ENCODE measurements around the gene SOD1. TPM values are rescaled to one million over a fixed set of nuclear protein-coding genes. Genes with fewer than 3 reads are reported as not detected.

SOD1 gene
- total and polyA plus RNA-seq, 10 of the 15 experiments (the other 5 are each of a cell fraction or from before 2014, with no cell fraction given) = 171 to 710 (median 313) TPM

DNA sequence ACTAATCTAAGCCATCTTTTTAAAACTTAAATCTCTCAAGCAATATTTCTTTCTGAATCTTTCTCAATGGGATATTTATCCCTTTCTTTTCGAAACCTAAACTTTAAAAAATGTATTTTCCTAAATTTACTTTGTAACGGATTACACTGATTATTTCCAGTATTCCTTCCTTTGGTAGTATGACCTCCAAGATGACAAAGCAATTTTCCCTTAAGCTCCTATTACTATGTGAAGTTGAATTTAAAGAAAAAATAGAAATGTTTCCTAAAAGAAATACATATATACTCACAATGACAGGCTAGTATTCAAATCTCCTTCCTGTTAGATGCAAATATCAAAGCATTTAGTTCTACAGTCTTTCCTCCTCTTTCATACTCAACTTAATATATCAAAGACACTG, 56.6 kb downstream of the SOD1 start:
- intact Hi-C loops (cut with micrococcal nuclease; ENCODE audit: unreplicated experiment) = no loop called here
- Histone ChIP-seq H4K20me1 (ENCODE audit: control insufficient read depth, insufficient read depth) (no peaks in the 10 kb centered on the region; the same call in 1 of the 2 replicates), H3K27ac (ENCODE audit: control insufficient read depth, insufficient read depth) (no peak overlapping the region), H3K79me2 (ENCODE audit: control insufficient read depth, insufficient read depth, low read length) (peaks cover 86% of the 10 kb centered on the region), H2AFZ (ENCODE audit: control insufficient read depth, low read depth, low read length) (no peak overlapping the region), H3K36me3 (ENCODE audit: control insufficient read depth in 2 of 2, insufficient read depth in 2 of 2, low read length in 1 of 2) (no peaks in the 10 kb centered on the region), H3K27me3 (replicated peaks in 1 of 2; ENCODE audit: control insufficient read depth in 2 of 2, insufficient read depth in 2 of 2, low read length in 1 of 2) (no peaks in the 10 kb centered on the region), H3K4me3 (no peak overlapping the region), H3K9me3 (replicated peaks; ENCODE audit: control insufficient read depth, insufficient read depth, low read length) (no peaks in the 10 kb centered on the region), H3K4me2 (ENCODE audit: control insufficient read depth, insufficient read depth) (no peak overlapping the region; the same call in 1 of the 2 replicates), H3K9ac (ENCODE audit: control insufficient read depth, insufficient read depth, low read length) (no peak overlapping the region), H3K4me1 (ENCODE audit: control insufficient read depth, insufficient read depth, low read length) (peaks cover 8% of the 10 kb centered on the region)
- FAIRE-seq (no peak), DNase-seq (ENCODE audit: low read depth, low spot score) (no peak), ATAC-seq (no peak)
- POLR2A ChIA-PET = no interaction called here
- RAD21 ChIA-PET (ENCODE audit: unreplicated experiment) = no interaction called here
- SMC1A ChIA-PET (ENCODE audit: uncharacterized antibody, unreplicated experiment) = no interaction called here
- CTCF ChIA-PET = no interaction called here
- no TSS peak for BruUV-seq (replicated peaks)
- 96% methylated on average over 2 of the region's 2 CpGs for WGBS (ENCODE audit: insufficient coverage, insufficient replicate concordance, low lambda C conversion rate, missing lambda C conversion rate)
- in situ Hi-C loops (cut with MboI) = no loop called here
- TF ChIP-seq, protein P1, sequence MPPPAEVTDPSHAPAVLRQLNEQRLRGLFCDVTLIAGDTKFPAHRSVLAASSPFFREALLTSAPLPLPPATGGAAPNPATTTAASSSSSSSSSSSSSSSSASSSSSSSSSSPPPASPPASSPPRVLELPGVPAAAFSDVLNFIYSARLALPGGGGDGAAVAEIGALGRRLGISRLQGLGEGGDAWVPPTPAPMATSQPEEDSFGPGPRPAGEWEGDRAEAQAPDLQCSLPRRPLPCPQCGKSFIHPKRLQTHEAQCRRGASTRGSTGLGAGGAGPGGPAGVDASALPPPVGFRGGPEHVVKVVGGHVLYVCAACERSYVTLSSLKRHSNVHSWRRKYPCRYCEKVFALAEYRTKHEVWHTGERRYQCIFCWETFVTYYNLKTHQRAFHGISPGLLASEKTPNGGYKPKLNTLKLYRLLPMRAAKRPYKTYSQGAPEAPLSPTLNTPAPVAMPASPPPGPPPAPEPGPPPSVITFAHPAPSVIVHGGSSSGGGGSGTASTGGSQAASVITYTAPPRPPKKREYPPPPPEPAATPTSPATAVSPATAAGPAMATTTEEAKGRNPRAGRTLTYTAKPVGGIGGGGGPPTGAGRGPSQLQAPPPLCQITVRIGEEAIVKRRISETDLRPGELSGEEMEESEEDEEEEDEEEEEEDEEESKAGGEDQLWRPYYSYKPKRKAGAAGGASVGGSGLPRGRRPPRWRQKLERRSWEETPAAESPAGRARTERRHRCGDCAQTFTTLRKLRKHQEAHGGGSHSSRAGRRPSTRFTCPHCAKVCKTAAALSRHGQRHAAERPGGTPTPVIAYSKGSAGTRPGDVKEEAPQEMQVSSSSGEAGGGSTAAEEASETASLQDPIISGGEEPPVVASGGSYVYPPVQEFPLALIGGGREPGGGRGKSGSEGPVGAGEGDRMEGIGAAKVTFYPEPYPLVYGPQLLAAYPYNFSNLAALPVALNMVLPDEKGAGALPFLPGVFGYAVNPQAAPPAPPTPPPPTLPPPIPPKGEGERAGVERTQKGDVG (CRISPR knock-in tag; IDR thresholded peaks at IDR 0.05) = no peak

Small RNA genes within 50 kb of the gene (small RNA-seq; reads per million reads assigned to genes)
- gene RF01241 = not detected

Other genes starting within 250 kb of the SOD1 start
- 7.8 and 12.0 TPM in 2 replicates for gene SCAF4, start 72.4 kb downstream of the SOD1 start, total RNA-seq (2014; rRNA removed)
- 11.2 and 12.0 TPM in 2 replicates for gene SCAF4, start 72.4 kb downstream of the SOD1 start, total RNA-seq (2014; rRNA removed; fragmentation: Illumina TruSeq; extraction: Trizol)
- gene SCAF4, start 72.4 kb downstream of the SOD1 start, total RNA-seq (2021) = 44.8 and 49.3 TPM in 2 replicates
- gene SCAF4, start 72.4 kb downstream of the SOD1 start, polyA plus RNA-seq (2011; rRNA removed) = 14.5 TPM in 2 replicates
- gene SCAF4, start 72.4 kb downstream of the SOD1 start, polyA plus RNA-seq (2014; fragmentation: Illumina TruSeq; extraction: Trizol) = 34.7 and 39.1 TPM in 2 replicates
- gene SCAF4, start 72.4 kb downstream of the SOD1 start, polyA plus RNA-seq (2014; fragmentation: Nextera tagmentation; extraction: Ambion mirVana) = 1 to 10 TPM; 4.3 to 4.6 TPM
- gene SCAF4, start 72.4 kb downstream of the SOD1 start, polyA plus RNA-seq (2014; rRNA removed) = 17.4 and 22.8 TPM in 2 replicates
- gene SCAF4, start 72.4 kb downstream of the SOD1 start, polyA plus RNA-seq (2016; fragmentation: Nextera tagmentation; extraction: Ambion mirVana) = 10 to 100 TPM; 39.7 to 42.3 TPM
- not detected in 2 replicates for gene HUNK, start 213.3 kb downstream of the SOD1 start, total RNA-seq (2014; rRNA removed)
- gene HUNK, start 213.3 kb downstream of the SOD1 start, total RNA-seq (2014; rRNA removed; fragmentation: Illumina TruSeq; extraction: Trizol) = under 0.01 TPM in 1 of 2 replicates, not detected in the other
- 0.03 TPM in 1 of 2 replicates, not detected in the other for gene HUNK, start 213.3 kb downstream of the SOD1 start, total RNA-seq (2021)
- gene HUNK, start 213.3 kb downstream of the SOD1 start, polyA plus RNA-seq (2011; rRNA removed) = 0.10 and 0.14 TPM in 2 replicates
- gene HUNK, start 213.3 kb downstream of the SOD1 start, polyA plus RNA-seq (2014; fragmentation: Illumina TruSeq; extraction: Trizol) = not detected in 2 replicates
- gene HUNK, start 213.3 kb downstream of the SOD1 start, polyA plus RNA-seq (2014; fragmentation: Nextera tagmentation; extraction: Ambion mirVana) = not detected
- 0.01 TPM in 1 of 2 replicates, not detected in the other for gene HUNK, start 213.3 kb downstream of the SOD1 start, polyA plus RNA-seq (2014; rRNA removed)
- gene HUNK, start 213.3 kb downstream of the SOD1 start, polyA plus RNA-seq (2016; fragmentation: Nextera tagmentation; extraction: Ambion mirVana) = not detected

Data from GM12878 (cell line).